Fibroblast of lung (primary cell): Measurements from ENCODE around the gene TRIM37. TPM values are rescaled to one million over a fixed set of nuclear protein-coding genes. Genes with fewer than 3 reads are reported as not detected.

Experiments
- DNase-seq, 2 donors: peaks; one replicate each; pipeline versions ENCODE4 v3.0.0 to v3.0.0-alpha.2; 2010; ENCODE audit warnings: low read depth in 2 of 2
- H2AFZ ChIP-seq: 2 replicates; pipeline ENCODE4 v1.5.1; 2012; ENCODE audit warnings: low read length, control low read depth, inconsistent platforms
- H3K27ac ChIP-seq: 2 replicates; pipeline ENCODE4 v1.5.1; 2011; ENCODE audit warnings: low read length, control low read depth; ENCODE audit not compliant: insufficient read depth
- H3K27me3 ChIP-seq: 2 replicates; pipeline ENCODE4 v1.5.1; 2011; ENCODE audit warnings: mild to moderate bottlenecking, low read length; ENCODE audit not compliant: control insufficient read depth, insufficient read depth
- H3K36me3 ChIP-seq: 2 replicates; pipeline ENCODE4 v1.5.1; 2011; ENCODE audit warnings: low read length; ENCODE audit not compliant: control insufficient read depth, insufficient read depth
- H3K4me1 ChIP-seq: 2 replicates; pipeline ENCODE4 v1.5.1; 2011; ENCODE audit warnings: low read length; ENCODE audit not compliant: control insufficient read depth, insufficient read depth; ENCODE audit errors: extremely low read depth
- H3K4me2 ChIP-seq: 2 replicates; pipeline ENCODE4 v1.5.1; 2011; ENCODE audit warnings: low read length, control low read depth; ENCODE audit not compliant: insufficient read depth; ENCODE audit errors: extremely low read depth
- H3K4me3 ChIP-seq, 4 experiments: fragments of 200-600 bp in 1 of 4; sonication (generic) in 1 of 4; replicated peaks in 1 of 4; 2 replicates each; pipeline ENCODE4 v1.5.1; 2011 to 2016; ENCODE audit warnings: low read length in 4 of 4, low read depth in 3 of 4, mild to moderate bottlenecking in 3 of 4, control low read depth in 2 of 4, inconsistent platforms in 1 of 4, mixed read lengths in 1 of 4; ENCODE audit not compliant: insufficient read depth in 1 of 4; ENCODE audit errors: control extremely low read depth in 1 of 4
- H3K79me2 ChIP-seq: 2 replicates; pipeline ENCODE4 v1.5.1; 2012; ENCODE audit warnings: mild to moderate bottlenecking, low read length, inconsistent platforms; ENCODE audit not compliant: control insufficient read depth, insufficient read depth
- H3K9ac ChIP-seq: 2 replicates; pipeline ENCODE4 v1.5.1; 2011; ENCODE audit warnings: mild to moderate bottlenecking, low read length, control low read depth; ENCODE audit not compliant: insufficient read depth
- H3K9me3 ChIP-seq: 2 replicates; pipeline ENCODE4 v1.5.1; 2012; ENCODE audit warnings: low read depth, low read length; ENCODE audit not compliant: control insufficient read depth, insufficient read depth
- H4K20me1 ChIP-seq: 2 replicates; pipeline ENCODE4 v1.5.1; 2011; ENCODE audit warnings: low read length; ENCODE audit not compliant: control insufficient read depth, insufficient read depth; ENCODE audit errors: extremely low read depth
- CTCF ChIP-seq, 2 donors: IDR thresholded peaks in 1 of 2; conservative IDR thresholded peaks in 1 of 2; 1 replicate in 1 of 2; 2 replicates in 1 of 2; pipeline ENCODE4 v1.5.1; 2011 to 2012; ENCODE audit warnings: low read length in 2 of 2, control low read depth in 1 of 2, inconsistent platforms in 1 of 2, low read depth in 1 of 2, mild to moderate bottlenecking in 1 of 2
- EZH2 ChIP-seq: IDR thresholded peaks from 2 replicates; pipeline ENCODE4 v1.5.1; 2012; ENCODE audit warnings: low read length, control low read depth, mild to moderate bottlenecking; ENCODE audit errors: missing control alignments
- polyA plus RNA-seq, 2 donors: library from polyadenylated mRNA; depleted of rRNA in 1 of 2; stranded (reverse) in 1 of 2; unstranded in 1 of 2; fragments of >200 nt; gene quantifications; 2 replicates each; pipeline ENCODE4 v1.2.1, GENCODE V29; 2011 to 2012; ENCODE audit warnings: missing spikeins in 1 of 2
- total RNA-seq: library from RNA; depleted of rRNA; stranded (reverse); fragments of >200 nt; gene quantifications from 2 replicates; pipeline ENCODE4 v1.2.1, GENCODE V29; 2014

TRIM37 gene
- total and polyA plus RNA-seq, 2 donors (not counting 1 experiment from before 2014, with no cell fraction given) = 29.3 to 55.3 TPM

DNA sequence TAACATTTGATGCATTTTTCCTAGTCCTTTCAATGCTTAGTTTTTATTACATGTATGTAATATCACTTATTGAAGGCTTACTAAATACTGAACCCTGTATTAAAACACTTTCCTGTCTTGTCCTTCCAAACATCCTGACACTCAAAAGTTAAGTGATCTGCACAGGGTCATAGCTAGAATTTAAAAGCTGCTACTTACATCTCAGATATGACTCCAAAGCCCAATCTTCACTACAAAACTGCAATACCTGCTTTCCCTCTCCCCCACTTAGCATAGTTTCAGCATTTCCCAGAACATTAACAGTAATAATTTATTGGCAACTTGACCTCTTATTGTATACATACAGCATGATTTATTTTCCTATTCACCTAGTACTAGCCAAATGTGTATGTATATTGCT lies 4.3 kb upstream of the TRIM37 start:
- Histone ChIP-seq H3K4me3 (no peak overlapping the region), H3K9ac (no peak overlapping the region), H3K79me2 (peaks cover 8% of the 10 kb centered on the region), H2AFZ (no peak overlapping the region), H3K9me3 (no peaks in the 10 kb centered on the region), H3K4me2 (no peak overlapping the region), H3K36me3 (peaks cover 1% of the 10 kb centered on the region), H4K20me1 (no peaks in the 10 kb centered on the region), H3K27ac (no peak overlapping the region), H3K27me3 (no peaks in the 10 kb centered on the region), H3K4me1 (peaks cover 4% of the 10 kb centered on the region)
- TF ChIP-seq EZH2 (no peak), CTCF (conservative IDR thresholded peaks at IDR 0.05 in 1 of 2, IDR thresholded peaks at IDR 0.05 in 1 of 2; ENCODE audit: low read depth in 1 of 2, low read length in 2 of 2) (no peak)
- DNase-seq = no peak

DNA sequence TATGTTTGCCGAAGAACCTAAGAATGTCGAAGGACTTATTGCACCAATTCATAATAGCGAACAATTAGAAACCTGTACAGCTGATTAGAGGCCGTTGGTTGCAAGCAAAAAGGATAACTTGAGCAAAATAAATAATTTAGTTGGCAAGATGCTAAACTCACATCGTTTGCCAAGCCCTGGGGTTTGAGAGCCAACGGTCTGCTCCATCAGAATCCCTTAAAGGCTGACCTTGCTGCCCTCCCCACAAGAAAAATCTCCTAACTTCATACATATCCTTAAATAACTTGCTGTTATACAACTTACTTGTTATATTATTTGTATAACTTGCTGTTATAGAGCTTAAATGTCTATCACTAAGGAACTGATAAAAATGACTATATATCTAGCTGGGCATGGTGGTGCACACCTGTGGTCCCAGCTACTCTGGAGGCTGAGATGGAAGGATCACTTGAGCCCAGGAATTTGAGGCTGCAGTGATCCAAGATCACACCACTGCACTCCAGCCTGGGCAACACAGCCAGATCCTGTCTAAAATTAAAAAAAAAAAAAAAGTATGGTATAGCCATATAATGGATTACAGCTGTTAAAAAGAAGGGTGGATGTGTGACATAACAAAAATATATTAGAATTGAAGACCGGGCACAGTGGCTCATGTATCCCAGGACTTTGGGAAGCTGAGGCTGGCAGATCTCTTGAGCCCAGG lies 1.9 kb upstream of the TRIM37 start:
- TF ChIP-seq EZH2 = no peak
- no peak for TF ChIP-seq CTCF (conservative IDR thresholded peaks at IDR 0.05 in 1 of 2, IDR thresholded peaks at IDR 0.05 in 1 of 2; ENCODE audit: low read depth in 1 of 2, low read length in 2 of 2)
- Histone ChIP-seq H3K79me2 (peaks cover 23% of the 10 kb centered on the region), H3K36me3 (no peaks in the 10 kb centered on the region)

GRCh38 chr17:59107306-59107670 lies 608 bp upstream of the TRIM37 start:
- Histone ChIP-seq H3K36me3 (no peaks in the 10 kb centered on the region), H3K27me3 (no peaks in the 10 kb centered on the region), H3K4me1 (peaks cover 4% of the 10 kb centered on the region), H3K4me2 (peak overlapping the region; percentile 98), H2AFZ (peak overlapping the region; percentile 96), H3K27ac (peak overlapping the region; percentile 94), H3K79me2 (peaks cover 27% of the 10 kb centered on the region), H4K20me1 (no peaks in the 10 kb centered on the region), H3K9me3 (no peaks in the 10 kb centered on the region), H3K9ac (peak overlapping the region; percentile 79), H3K4me3 (peak overlapping the region; percentile 78 to 98 (median 83))
- no peak for DNase-seq
- TF ChIP-seq CTCF (conservative IDR thresholded peaks at IDR 0.05 in 1 of 2, IDR thresholded peaks at IDR 0.05 in 1 of 2; ENCODE audit: low read depth in 1 of 2, low read length in 2 of 2) (no peak), EZH2 (no peak)

More for the DNA sequence above, 1.9 kb upstream of the TRIM37 start:
- Histone ChIP-seq H4K20me1 (no peaks in the 10 kb centered on the region), H3K9ac (no peak overlapping the region), H3K9me3 (no peaks in the 10 kb centered on the region), H3K4me2 (no peak overlapping the region), H2AFZ (no peak overlapping the region), H3K27ac (no peak overlapping the region), H3K4me3 (no peak overlapping the region), H3K27me3 (no peaks in the 10 kb centered on the region), H3K4me1 (peaks cover 4% of the 10 kb centered on the region)
- no peak for DNase-seq
